Loucy (cell line): ENCODE measurements around the gene GALNT1.

Experiments used
- CTCF ChIP-seq: fragments of 200-600 bp; sonication (generic); conservative IDR thresholded peaks from 2 replicates; pipeline ENCODE4 v1.5.1; 2014; ENCODE audit warnings: mild to moderate bottlenecking, antibody characterized with exemption, low read length
- EZH2phosphoT487 ChIP-seq: fragments of 200-600 bp; IDR thresholded peaks from 2 replicates; pipeline ENCODE4 v1.6.1; 2018; ENCODE audit warnings: antibody characterized with exemption, mild to moderate bottlenecking, moderate library complexity, borderline replicate concordance

GRCh38 chr18:35746826-35747339 is 165.3 kb downstream of the GALNT1 start:
- TF ChIP-seq EZH2phosphoT487 (no peak), CTCF (no peak)
